B cell (primary cell): ENCODE results near the gene LIN37. TPM values are rescaled to one million over a fixed set of nuclear protein-coding genes. Genes with fewer than 3 reads are reported as not detected.

Source experiments
- ATAC-seq: fragments of 200-7000 bp; cut with Tn5 transposase; one replicate; pipeline ENCODE4 v1.10.0; 2021; ENCODE audit warnings: low read depth, mild to moderate bottlenecking, moderate number of reproducible peaks, moderate library complexity
- CTCF ChIA-PET: fragments of 350-600 bp; sonication (Branson Sonifier 250); formaldehyde crosslinking; loops from one replicate; lab custom pipeline; 2021; ENCODE audit warnings: antibody characterized with exemption, inconsistent platforms; lab: Charles Lee
- POLR2A ChIA-PET: fragments of 350-600 bp; sonication (Branson Sonifier 250); formaldehyde crosslinking; loops from one replicate; lab custom pipeline; 2021; ENCODE audit warnings: antibody characterized with exemption; lab: Charles Lee
- DNase-seq: peaks from one replicate; pipeline ENCODE4 v3.0.0; 2013
- H2AFZ ChIP-seq: 2 replicates; pipeline ENCODE4 v1.6.1; 2012; ENCODE audit warnings: mild to moderate bottlenecking, low read depth, low read length; ENCODE audit not compliant: insufficient read depth, poor library complexity, severe bottlenecking
- H3K27ac ChIP-seq, 2 donors: 1 replicate in 1 of 2; 2 replicates in 1 of 2; pipeline ENCODE4 v1.5.1; 2012 to 2013; ENCODE audit warnings: low read length in 2 of 2, mild to moderate bottlenecking in 2 of 2, moderate library complexity in 1 of 2
- H3K27me3 ChIP-seq, 4 experiments: fragments of 200-600 bp in 1 of 4; sonication (generic) in 1 of 4; replicated peaks in 1 of 4; 1 replicate in 2 of 4; 2 replicates in 2 of 4; pipeline versions ENCODE4 v1.6.1 to v1.7.0; 2013 to 2016; ENCODE audit warnings: low read length in 3 of 4, mild to moderate bottlenecking in 2 of 4, mixed read lengths in 1 of 4, moderate library complexity in 1 of 4; ENCODE audit not compliant: insufficient read depth in 4 of 4, control insufficient read depth in 3 of 4; ENCODE audit errors: control extremely low read depth in 1 of 4
- H3K36me3 ChIP-seq, 2 experiments: replicated peaks in 1 of 2; 1 replicate in 1 of 2; 2 replicates in 1 of 2; pipeline versions ENCODE4 v1.6.1 to v1.7.1; 2013; ENCODE audit warnings: low read length in 1 of 2; ENCODE audit not compliant: insufficient read depth in 2 of 2, control insufficient read depth in 1 of 2; ENCODE audit errors: control extremely low read depth in 1 of 2, extremely low read depth in 1 of 2
- H3K4me1 ChIP-seq, 2 donors: fragments of 200-600 bp in 1 of 2; sonication (generic) in 1 of 2; 1 replicate in 1 of 2; 2 replicates in 1 of 2; pipeline versions ENCODE4 v1.5.1 to v1.6.1; 2013 to 2017; ENCODE audit warnings: low read length in 2 of 2; ENCODE audit not compliant: control insufficient read depth in 2 of 2, insufficient read depth in 2 of 2
- H3K4me2 ChIP-seq: replicated peaks from 2 replicates; pipeline ENCODE3; 2012; ENCODE audit warnings: mild to moderate bottlenecking, low read depth, low read length; ENCODE audit not compliant: poor library complexity, severe bottlenecking
- H3K4me3 ChIP-seq, 5 experiments: fragments of 200-600 bp in 1 of 5; sonication (generic) in 1 of 5; 1 replicate in 3 of 5; 2 replicates in 2 of 5; pipeline versions ENCODE4 v1.5.1 to v1.7.0; 2011 to 2016; ENCODE audit warnings: low read length in 4 of 5, mild to moderate bottlenecking in 4 of 5, low read depth in 2 of 5, control low read depth in 1 of 5, moderate library complexity in 1 of 5; ENCODE audit not compliant: insufficient read depth in 1 of 5; ENCODE audit errors: control extremely low read depth in 1 of 5, extremely low read depth in 1 of 5
- H3K79me2 ChIP-seq: fragments of 200-600 bp; sonication (generic); one replicate; pipeline ENCODE4 v1.6.0; 2016; ENCODE audit warnings: low read length; ENCODE audit not compliant: control insufficient read depth, insufficient read depth
- H3K9ac ChIP-seq: fragments of 200-600 bp; sonication (generic); 2 replicates; pipeline ENCODE4 v1.6.1; 2017; ENCODE audit warnings: mild to moderate bottlenecking, low read length, moderate library complexity
- H3K9me3 ChIP-seq, 3 donors: one replicate each; pipeline versions ENCODE4 v1.6.1 to v1.7.1; 2013; ENCODE audit warnings: low read length in 2 of 3; ENCODE audit not compliant: control insufficient read depth in 2 of 3, insufficient read depth in 1 of 3; ENCODE audit errors: control extremely low read depth in 1 of 3
- H4K20me1 ChIP-seq: 2 replicates; pipeline ENCODE4 v1.6.0; 2012; ENCODE audit warnings: mild to moderate bottlenecking, low read length; ENCODE audit not compliant: insufficient read depth, control insufficient read depth, poor library complexity, severe bottlenecking
- H3K27ac Mint-ChIP-seq: one replicate; pipeline ENCODE4 v1.8.0; 2021; ENCODE audit warnings: mixed read lengths
- H3K27me3 Mint-ChIP-seq: one replicate; pipeline ENCODE4 v1.8.0; 2021; ENCODE audit warnings: mixed read lengths
- H3K4me1 Mint-ChIP-seq: one replicate; pipeline ENCODE4 v1.8.0; 2021; ENCODE audit warnings: mixed read lengths
- H3K4me3 Mint-ChIP-seq: one replicate; pipeline ENCODE4 v1.8.0; 2021; ENCODE audit warnings: mixed read lengths
- H3K9me3 Mint-ChIP-seq: one replicate; pipeline ENCODE4 v1.8.0; 2022; ENCODE audit warnings: mixed read lengths; ENCODE audit not compliant: insufficient read depth
- CTCF ChIP-seq: fragments of 200-600 bp; IDR thresholded peaks from one replicate; pipeline ENCODE4 v1.8.0; 2022; ENCODE audit warnings: antibody characterized with exemption, mild to moderate bottlenecking
- EZH2 ChIP-seq: IDR thresholded peaks from 2 replicates; pipeline ENCODE4 v1.6.1; 2012; ENCODE audit warnings: borderline replicate concordance, low read depth, mild to moderate bottlenecking, moderate library complexity, low read length; ENCODE audit not compliant: insufficient read depth, poor library complexity, severe bottlenecking
- WGBS: methylation state at CpG from one replicate; pipeline ENCODE4 v1.1.5; 2013; ENCODE audit warnings: missing lambda C conversion rate; ENCODE audit not compliant: insufficient coverage; 5-methylcytosine and 5-hydroxymethylcytosine counted together
- intact Hi-C: fragments of 100-400 bp; cut with micrococcal nuclease; formaldehyde crosslinking; loops from one replicate; pipeline ENCODE4 v1.10.0; 2022
- polyA plus RNA-seq: library from polyadenylated mRNA; depleted of rRNA; stranded (reverse); fragments of >200 nt; gene quantifications from 2 replicates; pipeline ENCODE4 v1.2.3, GENCODE V29; 2012
- total RNA-seq, 2 donors: library from RNA; stranded (reverse); fragments of 120-200 nt in 1 of 2; gene quantifications; 1 replicate in 1 of 2; 2 replicates in 1 of 2; pipeline versions ENCODE4 v1.2.3 to v1.2.4, GENCODE V29; 2013 to 2022

The LIN37 gene
- total and polyA plus RNA-seq, 2 donors (not counting 1 experiment from before 2014, with no cell fraction given): 22.3 to 64.1 TPM

- H3K9ac ChIP-seq: no peak overlapping the region
- ChIA-PET CTCF (no interaction called here), POLR2A (no interaction called here)
- 100% methylated on average over 1 of the region's 5 CpGs for WGBS
- peaks cover 0 to 2% (median 0%) of the 10 kb centered on the region in 3 donors for H3K9me3 ChIP-seq
- H3K27ac Mint-ChIP-seq: no peak overlapping the region
- H3K4me1 Mint-ChIP-seq: peaks cover 41% of the 10 kb centered on the region
- DNase-seq (no peak), ATAC-seq (no peak)
- no peak for TF ChIP-seq EZH2
- TF ChIP-seq CTCF: no peak
- H3K4me1 ChIP-seq: peaks cover 20 to 27% of the 10 kb centered on the region in 2 donors
- peaks cover 0 to 5% (median 1%) of the 10 kb centered on the region in 4 experiments for H3K27me3 ChIP-seq
- intact Hi-C loops: no loop called here
- H3K79me2 ChIP-seq: peaks cover 41% of the 10 kb centered on the region
- peaks cover 0 to 20% of the 10 kb centered on the region in 2 experiments for H3K36me3 ChIP-seq
- H3K4me3 Mint-ChIP-seq: peak overlapping the region; percentile 37
- peaks cover 9% of the 10 kb centered on the region for H3K27me3 Mint-ChIP-seq
- no peak overlapping the region for H2AFZ ChIP-seq
- H3K4me2 ChIP-seq: no peak overlapping the region
- no peaks in the 10 kb centered on the region for H3K9me3 Mint-ChIP-seq
- H4K20me1 ChIP-seq: peaks cover 4% of the 10 kb centered on the region
- no peak overlapping the region for H3K27ac ChIP-seq
- no peak overlapping the region for H3K4me3 ChIP-seq
These were observed 1.8 kb downstream of the LIN37 start for GRCh38 chr19:35750167-35750566.

GRCh38 chr19:35751839-35752745, 3.7 kb downstream of the LIN37 start:
- 96% methylated on average over 7 of the region's 14 CpGs for WGBS
- peaks cover 0 to 10% (median 0%) of the 10 kb centered on the region in 3 donors for H3K9me3 ChIP-seq
- H3K27ac Mint-ChIP-seq: no peak overlapping the region
- H3K4me3 ChIP-seq: no peak overlapping the region
- peaks cover 40% of the 10 kb centered on the region for H3K4me1 Mint-ChIP-seq
- H3K36me3 ChIP-seq: peaks cover 0 to 20% of the 10 kb centered on the region in 2 experiments
- DNase-seq (no peak), ATAC-seq (no peak)
- H3K27ac ChIP-seq: no peak overlapping the region
- H3K27me3 Mint-ChIP-seq: peaks cover 17% of the 10 kb centered on the region
- H3K4me2 ChIP-seq: no peak overlapping the region
- ChIA-PET CTCF (interaction anchor here (0.5 to 2.3 kb wide), 2 partner anchors 9 to 58 kb away, joined by 3 to 6 read pairs; no protein-coding TSS in a partner anchor), POLR2A (interaction anchor here (0.5 to 1.1 kb wide), 2 partner anchors 11 to 12 kb away, joined by 3 to 4 read pairs; no protein-coding TSS in a partner anchor)
- intact Hi-C loops: no loop called here
- no peaks in the 10 kb centered on the region for H3K9me3 Mint-ChIP-seq
- H3K9ac ChIP-seq: no peak overlapping the region
- H3K79me2 ChIP-seq: peaks cover 28% of the 10 kb centered on the region
- H2AFZ ChIP-seq: no peak overlapping the region
- H4K20me1 ChIP-seq: peaks cover 4% of the 10 kb centered on the region
- H3K27me3 ChIP-seq: peaks cover 0 to 24% (median 8%) of the 10 kb centered on the region in 4 experiments
- H3K4me1 ChIP-seq: peaks cover 31 to 32% of the 10 kb centered on the region in 2 donors
- H3K4me3 Mint-ChIP-seq: no peak overlapping the region
- TF ChIP-seq CTCF (no peak), EZH2 (no peak)
